ENCODE data around the gene UMAD1. TPM values are rescaled to one million over a fixed set of nuclear protein-coding genes. Genes with fewer than 3 reads are reported as not detected.

Gene UMAD1
- total and polyA plus RNA-seq, 2 of the 13 experiments (the other 11 are each of a cell fraction or from before 2014, with no cell fraction given), result 16.8 to 17.6 TPM

DNA sequence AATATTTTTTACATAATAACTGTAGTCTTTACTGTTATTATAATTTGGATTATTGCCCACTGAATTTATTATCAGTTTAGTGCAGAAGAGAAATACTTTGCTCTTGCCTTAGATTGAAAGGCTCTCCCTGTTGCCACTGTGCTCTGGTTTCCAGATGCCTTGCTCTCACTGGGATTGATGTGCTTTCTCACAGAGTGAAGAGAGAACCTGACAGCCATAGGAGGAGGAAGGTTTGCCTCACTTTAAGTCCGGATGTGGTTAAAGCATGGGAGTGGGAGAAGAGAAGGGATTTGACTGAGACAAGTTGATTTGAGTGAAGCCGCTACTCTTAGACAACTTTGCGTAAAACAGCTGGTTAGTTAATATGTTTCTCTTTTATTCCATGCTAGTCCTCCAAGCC is 146.0 kb downstream of the UMAD1 start:
- TF ChIP-seq HNRNPH1 (optimal IDR thresholded peaks at IDR 0.05; ENCODE audit: low read depth, low read length), result no peak

GRCh38 chr7:7789551-7789988 is 149.0 kb downstream of the UMAD1 start:
- ATAC-seq (no peak), FAIRE-seq (no peak), DNase-seq (ENCODE audit: low spot score) (no peak)
- in situ Hi-C loops (cut with HindIII; ENCODE audit: extremely low pct_ligation_motif_present, low pct_unique_long_range_greater_than_20kb) (no loop called here), intact Hi-C loops (cut with micrococcal nuclease; ENCODE audit: unreplicated experiment) (no loop called here)
- H3K36me3 ChIP-seq (replicated peaks in 1 of 2; ENCODE audit: control insufficient read depth in 1 of 2, insufficient read depth in 2 of 2, low read length in 2 of 2), result no peaks in the 10 kb centered on the region
- POLR2A ChIA-PET, result no interaction called here
- no peaks in the 10 kb centered on the region for H3K27me3 ChIP-seq (ENCODE audit: control insufficient read depth in 1 of 2, insufficient read depth in 2 of 2, low read length in 2 of 2)
- WGBS (ENCODE audit: low lambda C conversion rate), result 91% methylated on average over 3 of the region's 3 CpGs
- no TSS peak for BruUV-seq (replicated peaks)
- H4K20me1 ChIP-seq (ENCODE audit: insufficient read depth, low read length), result no peaks in the 10 kb centered on the region
- TF ChIP-seq ZNF337 (CRISPR knock-in tag; IDR thresholded peaks at IDR 0.05; ENCODE audit: borderline replicate concordance, low read depth) (no peak), SOX13 (IDR thresholded peaks at IDR 0.05) (no peak), SOX13 (CRISPR knock-in tag; conservative IDR thresholded peaks at IDR 0.05 in 1 of 2, IDR thresholded peaks at IDR 0.05 in 1 of 2) (no peak), KLF12 (CRISPR knock-in tag; IDR thresholded peaks at IDR 0.05; ENCODE audit: borderline replicate concordance) (no peak), KLF16 (CRISPR knock-in tag; IDR thresholded peaks at IDR 0.05) (no peak), ZC3H13 (CRISPR knock-in tag; IDR thresholded peaks at IDR 0.05) (no peak), ZNF253 (CRISPR knock-in tag; IDR thresholded peaks at IDR 0.05; ENCODE audit: borderline replicate concordance) (no peak), ZNF672 (CRISPR knock-in tag; IDR thresholded peaks at IDR 0.05) (no peak)
- H3K79me2 ChIP-seq (ENCODE audit: insufficient read depth, low read length), result no peaks in the 10 kb centered on the region
- H2AFZ ChIP-seq (ENCODE audit: low read length), result no peak overlapping the region
- no peaks in the 10 kb centered on the region for H3K9me3 ChIP-seq (ENCODE audit: low read length)
- H3K4me1 ChIP-seq (ENCODE audit: insufficient read depth, low read length), result no peaks in the 10 kb centered on the region
- H3K4me3 ChIP-seq (replicated peaks in 1 of 3; ENCODE audit: insufficient read depth in 1 of 3, low read depth in 2 of 3, low read length in 3 of 3), result no peak overlapping the region
- no peak overlapping the region for H3K4me2 ChIP-seq (ENCODE audit: low read depth, low read length)
- H3K27ac ChIP-seq (ENCODE audit: extremely low read length, insufficient read depth, low read length), result no peak overlapping the region
- H3K9ac ChIP-seq (ENCODE audit: insufficient read depth, low read depth, low read length), result no peak overlapping the region
- CTCF ChIA-PET (ENCODE audit: low intra/inter-chr PET ratio, low total read pairs), result no interaction called here

More for the DNA sequence above, 146.0 kb downstream of the UMAD1 start:
- no peaks in the 10 kb centered on the region for H3K4me1 ChIP-seq (ENCODE audit: insufficient read depth, low read length)
- DNase-seq (ENCODE audit: low spot score) (no peak), FAIRE-seq (no peak), ATAC-seq (no peak)
- no peak overlapping the region for H2AFZ ChIP-seq (ENCODE audit: low read length)
- no peak overlapping the region for H3K4me3 ChIP-seq (replicated peaks in 1 of 3; ENCODE audit: insufficient read depth in 1 of 3, low read depth in 2 of 3, low read length in 3 of 3)
- H3K4me2 ChIP-seq (ENCODE audit: low read depth, low read length), result no peak overlapping the region
- 97% methylated on average over 3 of the region's 3 CpGs for WGBS (ENCODE audit: low lambda C conversion rate)
- no peaks in the 10 kb centered on the region for H3K79me2 ChIP-seq (ENCODE audit: insufficient read depth, low read length)
- CTCF ChIA-PET (ENCODE audit: low intra/inter-chr PET ratio, low total read pairs), result no interaction called here
- no peaks in the 10 kb centered on the region for H3K27me3 ChIP-seq (ENCODE audit: control insufficient read depth in 1 of 2, insufficient read depth in 2 of 2, low read length in 2 of 2)
- POLR2A ChIA-PET, result no interaction called here
- in situ Hi-C loops (cut with HindIII; ENCODE audit: extremely low pct_ligation_motif_present, low pct_unique_long_range_greater_than_20kb), result no loop called here
- H3K9me3 ChIP-seq (ENCODE audit: low read length), result no peaks in the 10 kb centered on the region
- no peaks in the 10 kb centered on the region for H3K36me3 ChIP-seq (replicated peaks in 1 of 2; ENCODE audit: control insufficient read depth in 1 of 2, insufficient read depth in 2 of 2, low read length in 2 of 2)
- H3K27ac ChIP-seq (ENCODE audit: extremely low read length, insufficient read depth, low read length), result no peak overlapping the region
- BruUV-seq (replicated peaks), result no TSS peak
- intact Hi-C loops (cut with micrococcal nuclease; ENCODE audit: unreplicated experiment), result no loop called here
- H3K9ac ChIP-seq (ENCODE audit: insufficient read depth, low read depth, low read length), result no peak overlapping the region
- H4K20me1 ChIP-seq (ENCODE audit: insufficient read depth, low read length), result no peaks in the 10 kb centered on the region
